M059J (cell line): ENCODE measurements around the gene TMEM175. TPM values are rescaled to one million over a fixed set of nuclear protein-coding genes. Genes with fewer than 3 reads are reported as not detected.
"Not testable (repeated sequence)": the region's sequence is repeated elsewhere in the genome, so short reads cannot be mapped to it uniquely, and the experiment has no call there.

Experiments
- DNase-seq: peaks from one replicate; pipeline ENCODE4 v3.0.0-alpha.2; 2012; ENCODE audit warnings: low read depth
- total RNA-seq: library from RNA; depleted of rRNA; stranded (reverse); fragments of >200 nt; shearing (Covaris generic); gene quantifications from 2 replicates; pipeline ENCODE4 v1.2.3, GENCODE V29; 2014

The TMEM175 gene
- total RNA-seq, 1 experiment from 2014 or later, result 36.9 TPM

- no peak for DNase-seq
These were observed 56.8 kb downstream of the TMEM175 start for GRCh38 chr4:988726-989721.

DNA sequence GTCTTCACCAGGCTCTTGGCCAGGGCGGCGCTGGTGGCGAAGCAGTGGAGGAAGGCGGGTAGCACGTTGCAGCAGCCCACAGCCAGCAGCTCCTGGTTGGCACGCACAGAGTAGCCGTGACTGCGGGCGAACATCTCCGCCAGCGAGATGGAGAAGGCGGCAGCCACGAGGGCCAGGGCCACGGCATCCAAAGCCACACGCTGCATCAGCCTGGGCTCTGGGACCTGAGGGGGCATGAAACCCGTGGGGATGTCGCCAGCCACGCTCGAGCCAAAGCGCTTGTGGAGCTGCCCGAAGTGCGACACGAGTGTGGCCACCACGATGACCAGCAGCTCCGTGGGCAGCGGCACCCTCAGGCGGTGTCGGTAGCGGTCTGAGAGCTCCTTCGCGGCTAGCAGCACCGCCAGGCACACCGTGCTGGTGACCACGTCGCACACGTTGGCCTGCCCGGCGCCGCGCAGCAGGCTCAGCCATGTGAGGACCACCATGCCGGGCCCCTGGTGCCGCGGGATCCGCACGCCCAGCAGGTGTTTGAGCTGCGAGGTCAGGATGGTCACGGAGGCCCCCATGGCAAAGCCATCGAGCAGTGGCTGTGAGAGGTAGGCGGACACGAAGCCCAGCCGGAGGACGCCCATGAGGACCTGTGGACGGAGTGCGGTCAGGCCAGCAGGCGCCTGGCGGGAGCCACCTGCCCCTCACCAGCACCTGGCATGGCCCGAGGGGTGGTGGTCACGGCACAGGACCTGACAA, 57.6 kb downstream of the TMEM175 start:
- no peak for DNase-seq

GRCh38 chr4:990746-991367, 58.6 kb downstream of the TMEM175 start:
- no peak for DNase-seq

DNA sequence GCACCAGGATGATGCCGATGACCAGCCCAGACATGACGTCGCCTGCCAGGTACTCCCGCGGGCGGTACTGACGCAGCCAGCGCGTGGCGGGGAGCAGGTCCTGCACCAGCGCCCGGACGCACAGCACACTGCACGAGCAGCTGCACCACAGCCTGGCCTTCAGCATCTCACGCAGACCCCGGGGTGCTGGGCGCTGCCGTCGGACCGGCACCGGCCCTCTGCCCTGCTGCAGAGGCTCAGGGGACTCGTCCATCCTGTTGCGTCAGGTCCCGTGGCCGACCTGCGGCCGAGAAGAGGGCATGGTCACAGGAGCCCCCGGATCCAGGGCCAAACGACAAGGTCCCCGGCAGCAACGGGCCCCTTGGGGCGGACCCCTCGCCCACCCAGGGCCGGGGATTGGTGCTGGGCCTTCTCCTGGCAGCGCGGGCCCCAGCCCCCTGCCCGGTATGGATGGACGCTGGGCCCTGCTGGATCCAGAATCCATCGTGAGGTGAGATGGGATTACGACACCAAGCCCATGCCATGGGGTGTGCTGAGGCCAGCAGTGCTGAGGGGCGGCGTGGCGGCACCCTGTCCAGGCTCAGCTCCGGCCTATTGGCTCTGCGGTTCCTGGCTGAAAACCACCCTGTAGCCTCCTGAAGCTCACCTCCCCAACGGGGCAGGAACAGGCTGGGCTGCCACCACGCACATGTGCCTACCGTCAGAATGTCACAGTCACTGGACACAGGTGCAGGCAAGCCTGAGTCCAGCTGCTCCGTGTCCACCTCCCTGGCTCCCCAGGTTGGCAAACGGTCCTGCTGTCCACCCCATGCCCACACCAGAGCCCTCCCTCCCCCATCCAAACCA, 59.4 kb downstream of the TMEM175 start:
- no peak for DNase-seq

GRCh38 chr4:992297-993110, 60.2 kb downstream of the TMEM175 start:
- DNase-seq, result no peak

DNA sequence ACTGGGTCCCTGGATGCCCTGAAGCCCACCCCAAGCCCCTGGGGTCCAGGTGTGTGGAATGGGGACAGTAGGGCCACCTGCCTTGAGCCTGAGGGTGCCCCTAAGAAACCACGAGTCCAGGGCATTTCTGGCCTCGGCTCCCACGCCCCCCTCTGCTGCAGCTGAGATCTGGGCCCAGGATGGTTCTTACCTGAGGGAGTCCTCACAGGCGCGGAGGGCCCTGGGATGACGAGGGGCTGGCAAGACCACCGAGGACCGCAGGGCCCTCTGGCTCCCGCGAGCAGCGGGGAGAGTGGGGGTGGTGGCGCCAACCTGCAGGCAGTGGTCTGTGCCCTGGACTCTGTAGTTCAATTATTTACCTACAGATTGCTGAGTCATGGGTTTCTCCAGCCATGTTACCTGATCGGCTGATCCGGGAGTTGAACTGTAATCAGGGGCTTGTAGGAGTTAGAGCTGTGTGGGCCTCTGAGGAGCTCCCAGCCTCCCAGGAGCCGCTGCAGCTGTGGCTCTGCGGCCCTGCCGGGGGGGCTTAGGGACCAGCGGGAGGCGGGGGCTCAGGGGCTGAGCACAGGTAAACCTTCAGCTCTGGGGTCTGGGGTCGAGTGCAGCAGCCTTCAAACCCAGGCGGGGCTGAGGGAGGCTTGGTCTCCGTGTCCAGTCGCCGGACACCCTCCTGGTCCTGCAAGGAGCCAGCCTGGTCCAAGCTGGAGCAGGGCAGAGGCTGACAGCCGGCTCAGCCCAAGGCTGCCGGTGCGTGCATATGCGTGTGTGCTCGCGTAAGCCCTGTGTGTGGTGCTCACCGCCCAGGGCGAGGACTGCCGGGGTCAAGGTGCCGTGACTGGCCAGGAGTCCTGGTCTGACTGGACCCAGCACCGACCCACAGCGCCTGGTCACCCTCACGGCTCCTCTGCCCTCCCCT, 61.1 kb downstream of the TMEM175 start, which contains the start of gene SLC26A1:
Gene SLC26A1, minus strand, starts transcription at position 294 of the 919 bp plus-strand sequence. CDS start 1,701 bp downstream, outside the sequence.
- no peak for DNase-seq

- DNase-seq, result no peak
These were observed 63.2 kb downstream of the TMEM175 start for GRCh38 chr4:995311-996026.

DNA sequence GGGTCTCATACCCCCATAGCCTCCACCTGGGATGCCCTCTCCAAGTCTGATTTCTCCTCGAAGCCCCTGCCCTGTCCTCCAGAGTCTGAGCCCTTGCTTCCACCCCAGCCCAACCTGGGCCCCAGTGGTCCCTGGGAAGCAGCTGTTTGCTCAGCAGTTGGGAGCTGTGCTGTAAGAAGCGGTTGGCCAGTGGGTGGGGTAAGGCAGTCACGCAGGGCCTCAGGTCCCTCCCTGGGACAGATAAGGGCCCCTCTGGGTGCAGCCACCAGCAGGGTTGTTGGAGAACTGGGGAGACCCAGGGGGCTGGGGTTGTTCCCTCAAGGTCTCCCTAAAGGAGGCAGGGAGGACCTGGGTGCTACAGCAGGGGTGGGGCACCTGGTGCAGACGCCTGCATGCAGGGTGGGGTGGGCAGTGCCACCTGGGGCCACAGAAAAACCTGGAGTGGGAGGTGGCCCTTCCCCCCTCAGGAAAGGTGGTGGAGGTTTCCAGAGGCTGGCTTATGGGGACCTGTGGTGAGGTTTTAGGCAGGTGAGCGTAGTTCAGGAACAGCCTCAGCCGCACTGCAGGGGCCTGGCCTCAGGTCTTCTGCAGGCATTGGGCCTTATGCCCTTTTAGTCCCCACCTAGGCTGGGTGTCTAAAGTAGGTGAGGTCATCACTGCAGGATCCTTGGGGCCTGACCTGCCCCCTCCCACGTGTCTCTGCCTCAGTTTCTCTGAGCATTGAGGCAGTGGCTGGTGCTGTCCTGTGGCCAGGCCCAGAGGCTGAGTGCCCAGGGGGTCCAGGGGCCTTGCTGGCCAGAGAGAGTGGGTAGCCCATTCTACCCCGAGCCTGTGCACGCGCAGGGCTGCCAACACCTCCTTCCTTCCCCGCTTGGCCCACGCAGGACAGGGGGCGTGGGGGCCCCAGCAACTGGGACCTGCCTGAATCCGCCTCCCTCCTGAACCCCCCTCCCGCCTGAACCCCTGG, 64.1 kb downstream of the TMEM175 start:
- no peak for DNase-seq

GRCh38 chr4:996997-997374, 64.7 kb downstream of the TMEM175 start:
- DNase-seq, result no peak

DNA sequence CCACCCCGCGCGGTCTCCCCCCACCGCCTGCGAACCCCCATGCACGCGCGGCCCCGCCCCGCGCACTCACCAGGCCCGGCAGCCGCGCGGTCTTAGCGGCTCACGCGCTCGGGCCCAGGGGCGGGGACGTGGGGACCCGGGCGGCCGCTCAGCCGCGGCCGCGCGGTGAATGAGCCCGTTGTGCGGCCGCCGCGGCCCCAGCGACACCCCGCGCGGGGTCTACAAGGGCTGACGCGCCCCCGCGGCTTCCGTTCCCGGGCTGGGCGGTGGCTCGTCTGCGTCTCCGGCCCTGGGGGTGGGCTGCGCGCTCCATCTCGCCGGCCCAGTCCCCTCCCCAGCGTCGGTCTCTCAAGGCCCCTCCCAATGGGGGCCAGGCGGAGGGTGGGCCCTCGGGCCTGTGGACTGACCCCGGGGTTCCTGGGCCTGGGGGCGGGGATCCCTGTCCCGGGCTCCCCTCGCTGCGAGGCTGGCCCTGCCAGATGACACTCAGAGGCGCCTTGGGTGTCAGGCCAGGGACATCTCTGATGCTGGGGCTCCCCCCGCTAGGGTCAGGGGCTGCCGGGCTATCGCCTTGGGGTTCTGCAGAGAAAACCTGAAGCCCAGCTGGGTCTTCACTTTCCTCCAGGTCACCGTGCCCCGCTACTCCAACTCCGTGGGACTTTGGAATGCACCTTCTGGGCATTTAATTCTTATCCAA, 65.3 kb downstream of the TMEM175 start:
- DNase-seq, result no peak

- no peak for DNase-seq
These were observed 65.9 kb downstream of the TMEM175 start for GRCh38 chr4:998096-998691.

GRCh38 chr4:999240-999863, 67.1 kb downstream of the TMEM175 start:
- DNase-seq, result not testable (repeated sequence)

- DNase-seq, result no peak
These were observed 67.7 kb downstream of the TMEM175 start for GRCh38 chr4:999882-1000425.

DNA sequence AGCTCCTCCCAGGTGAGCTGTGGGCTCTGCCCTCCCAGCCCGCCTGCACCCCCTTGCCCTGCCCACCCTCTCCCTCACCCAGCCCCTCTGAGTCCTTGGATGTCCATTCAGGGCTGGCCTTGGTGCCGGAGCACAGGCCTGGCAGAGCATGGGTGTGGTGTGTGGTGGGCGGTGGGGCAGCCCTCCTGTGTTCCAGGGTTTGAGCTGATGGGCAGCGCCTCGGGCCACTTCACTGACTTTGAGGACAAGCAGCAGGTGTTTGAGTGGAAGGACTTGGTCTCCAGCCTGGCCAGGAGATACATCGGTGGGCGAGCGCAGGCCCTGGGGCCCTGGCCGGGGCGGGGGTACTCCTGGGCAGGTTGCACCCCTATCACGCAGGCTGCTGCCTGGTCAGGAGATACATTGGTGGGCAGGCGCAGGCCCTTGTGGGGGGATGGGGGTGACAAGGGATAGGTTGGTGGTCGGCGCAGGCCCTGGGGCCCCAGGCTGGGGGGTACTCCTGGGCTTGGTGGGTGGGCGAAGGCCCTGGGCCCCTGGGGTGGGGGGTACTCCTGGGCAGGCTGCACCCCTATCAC, 68.5 kb downstream of the TMEM175 start:
- no peak for DNase-seq

DNA sequence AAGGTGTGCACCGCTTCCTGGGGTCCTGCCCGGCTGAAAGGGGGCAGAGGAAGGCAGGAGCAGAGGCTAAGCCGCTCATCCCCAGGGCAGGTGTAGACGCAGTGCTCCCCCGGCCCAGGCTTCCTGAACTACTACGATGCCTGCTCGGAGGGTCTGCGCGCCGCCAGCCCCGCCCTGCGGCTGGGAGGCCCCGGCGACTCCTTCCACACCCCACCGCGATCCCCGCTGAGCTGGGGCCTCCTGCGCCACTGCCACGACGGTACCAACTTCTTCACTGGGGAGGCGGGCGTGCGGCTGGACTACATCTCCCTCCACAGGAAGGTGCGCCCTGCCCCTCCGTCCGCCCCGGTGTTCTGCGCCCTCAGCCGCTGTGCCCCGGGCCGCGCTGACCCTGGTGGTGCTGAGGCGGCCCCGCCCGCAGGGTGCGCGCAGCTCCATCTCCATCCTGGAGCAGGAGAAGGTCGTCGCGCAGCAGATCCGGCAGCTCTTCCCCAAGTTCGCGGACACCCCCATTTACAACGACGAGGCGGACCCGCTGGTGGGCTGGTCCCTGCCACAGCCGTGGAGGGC, 69.4 kb downstream of the TMEM175 start:
- DNase-seq, result no peak
